DMS153 treated with DMSO at 0.1 percent for 48 hours (cell line): ENCODE results near the gene NEMP2.
"Not testable (repeated sequence)": the region's sequence is repeated elsewhere in the genome, so short reads cannot be mapped to it uniquely, and the experiment has no call there.

ENCODE experiments used
- DNase-seq: peaks from one replicate; lab custom pipeline; 2025; ENCODE audit not compliant: unreplicated experiment; lab: John Stamatoyannopoulos, UW

NEMP2 gene

DNA sequence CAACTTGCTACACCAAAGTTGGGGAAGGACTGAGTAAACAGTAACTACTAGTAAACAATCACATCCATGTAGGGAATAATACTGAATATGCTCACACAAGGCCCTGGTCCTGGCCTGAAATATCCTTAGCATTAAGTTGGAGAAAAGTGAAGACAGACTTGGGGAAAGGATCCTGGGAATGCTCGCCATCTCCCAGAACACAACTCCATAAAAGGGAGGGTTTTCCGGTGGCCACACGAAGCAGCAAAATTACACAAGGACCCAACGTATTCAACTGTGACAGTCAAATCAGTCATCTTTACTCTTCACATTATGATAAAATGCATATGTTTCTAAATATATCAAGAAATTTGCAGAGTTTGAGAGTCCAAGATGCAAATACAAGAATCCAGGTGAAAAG lies 7.3 kb downstream of the NEMP2 start:
- no peak for DNase-seq

DNA sequence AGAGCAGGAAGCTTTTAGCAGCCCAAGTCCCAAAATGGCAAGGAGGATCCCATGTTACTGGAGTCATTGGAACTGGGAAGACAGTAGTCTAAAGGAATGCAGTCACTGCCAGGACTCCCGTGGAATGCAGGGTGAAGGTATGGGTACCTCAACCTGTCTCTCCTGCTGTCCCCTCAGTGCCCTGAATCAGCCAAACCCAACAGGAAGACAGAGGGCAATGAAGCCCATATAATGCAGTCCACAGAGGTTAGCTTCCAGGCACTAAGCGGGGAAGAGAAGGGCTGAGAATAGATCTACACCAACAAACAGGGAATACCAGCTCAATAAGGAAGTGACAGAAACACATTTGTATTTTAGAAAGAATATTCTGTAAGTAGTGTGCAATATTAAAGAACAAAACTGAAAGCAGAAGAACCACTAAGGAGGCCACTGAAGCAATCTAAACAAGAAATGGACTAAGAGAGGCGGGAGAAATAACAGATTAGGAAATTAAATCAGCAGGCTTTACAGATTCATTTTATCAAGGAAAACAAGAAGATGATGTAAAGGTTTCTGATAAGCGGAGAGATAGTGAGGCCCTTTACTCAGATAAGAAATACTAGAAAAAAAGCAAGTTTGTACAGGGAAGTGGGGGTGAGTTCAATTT lies 8.3 kb downstream of the NEMP2 start:
- no peak for DNase-seq

- DNase-seq: no peak
Measured at GRCh38 chr2:190524928-190525327, 9.6 kb downstream of the NEMP2 start.

- no peak for DNase-seq
Measured at GRCh38 chr2:190519975-190520767, 14.4 kb downstream of the NEMP2 start.

GRCh38 chr2:190517468-190517867 lies 17.1 kb downstream of the NEMP2 start:
- DNase-seq: no peak

DNA sequence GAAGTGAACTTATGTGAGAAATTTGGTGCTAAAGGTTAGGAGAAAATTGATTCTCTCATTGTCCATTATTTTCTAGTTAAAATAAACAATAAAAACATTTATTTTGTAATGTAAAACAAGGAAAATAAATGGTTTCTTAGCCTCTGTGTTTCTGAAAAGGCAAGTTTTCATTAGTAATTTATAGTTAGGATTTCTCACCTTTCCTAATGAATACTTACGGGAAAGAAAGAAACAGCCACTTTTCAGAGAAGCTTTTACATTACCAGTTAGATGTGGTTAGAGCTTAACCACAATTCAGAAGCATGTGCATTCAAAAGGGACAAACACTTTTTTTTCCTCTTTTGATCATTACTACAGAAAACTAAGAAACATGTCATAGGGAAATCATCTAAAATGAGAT lies 18.8 kb downstream of the NEMP2 start:
- DNase-seq: no peak

GRCh38 chr2:190514676-190515075 lies 19.8 kb downstream of the NEMP2 start:
- no peak for DNase-seq

DNA sequence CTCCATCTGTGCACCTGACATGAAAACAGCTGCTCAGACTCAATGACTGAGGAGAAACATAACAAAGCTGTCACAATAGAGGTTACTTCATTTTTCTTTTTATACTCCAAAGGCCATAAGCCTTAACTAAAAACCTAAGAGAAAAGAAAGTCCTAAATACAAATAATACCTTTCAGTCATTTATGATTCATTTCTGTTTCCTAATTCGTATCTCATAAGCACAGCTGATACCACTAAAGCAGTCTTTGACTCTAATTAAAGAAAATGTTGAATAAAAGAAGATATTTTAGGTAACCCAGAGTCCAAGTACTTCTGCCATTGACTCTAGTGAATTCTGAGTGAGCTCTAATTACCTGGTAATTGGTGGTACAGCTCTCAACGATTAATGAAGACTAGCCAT lies 20.6 kb downstream of the NEMP2 start:
- DNase-seq: no peak

GRCh38 chr2:190512539-190513095 lies 21.9 kb downstream of the NEMP2 start:
- DNase-seq: no peak

DNA sequence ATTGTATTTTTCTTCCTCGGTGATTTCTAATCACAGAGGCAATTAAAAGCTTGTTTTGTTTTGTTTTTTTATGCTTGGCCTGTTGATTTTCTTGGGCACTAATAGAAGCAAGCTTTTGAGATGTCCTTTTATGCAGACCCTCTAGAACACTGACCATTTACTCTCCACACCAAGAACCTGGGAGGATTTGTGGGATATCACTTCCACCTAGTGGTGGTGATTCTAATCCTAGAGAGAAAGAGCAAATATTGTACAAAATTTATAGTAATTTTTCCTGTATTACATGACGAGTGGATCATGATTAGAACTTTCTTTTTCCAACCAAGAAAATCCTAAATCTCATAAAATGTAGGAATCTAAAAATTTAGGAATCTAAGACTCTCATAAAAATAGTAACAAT lies 23.4 kb downstream of the NEMP2 start:
- DNase-seq: no peak

- not testable (repeated sequence) for DNase-seq
Measured at GRCh38 chr2:190509895-190510294, 24.6 kb downstream of the NEMP2 start.

DNA sequence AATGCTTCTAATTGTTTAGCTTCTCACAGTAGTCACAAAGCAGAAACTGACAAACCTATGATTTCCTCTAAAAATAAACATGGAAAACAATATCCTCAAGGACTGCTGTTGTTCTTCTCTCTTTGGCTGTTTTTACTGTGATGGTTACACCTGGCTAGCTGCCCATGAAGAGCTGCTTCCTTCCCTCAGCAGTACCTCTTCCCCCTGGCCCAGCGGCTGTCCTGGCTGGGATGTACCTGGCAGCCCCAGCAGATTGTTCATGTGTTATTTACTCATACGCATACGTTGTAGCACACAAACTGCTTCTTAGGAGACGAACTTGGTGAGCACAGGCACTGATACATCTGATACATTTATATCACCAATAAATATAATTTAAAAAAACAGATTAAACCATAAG lies 27.4 kb downstream of the NEMP2 start:
- DNase-seq: peak; percentile 66

GRCh38 chr2:190506666-190507065 lies 27.9 kb downstream of the NEMP2 start:
- DNase-seq: peak; percentile 90

DNA sequence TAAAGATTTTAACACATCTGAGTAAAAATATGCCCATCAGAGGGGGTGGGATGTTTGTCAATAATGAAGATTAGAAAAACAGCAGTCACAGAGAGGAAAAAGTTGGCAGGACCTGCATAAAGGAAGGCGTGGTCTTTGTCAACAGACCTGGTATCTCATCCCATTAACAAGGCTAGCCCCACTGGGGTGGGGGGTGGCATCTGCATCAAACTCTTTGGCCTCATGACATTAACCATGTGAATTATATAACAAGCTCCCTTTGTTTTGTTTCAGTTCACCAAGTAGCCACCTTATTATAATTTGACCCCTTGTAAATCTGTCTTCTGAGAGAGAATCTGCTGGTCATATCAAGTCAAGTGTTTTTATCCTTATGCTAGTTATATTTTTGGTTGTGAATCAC lies 28.8 kb downstream of the NEMP2 start:
- DNase-seq: no peak

GRCh38 chr2:190504912-190505311 lies 29.6 kb downstream of the NEMP2 start:
- no peak for DNase-seq

DNA sequence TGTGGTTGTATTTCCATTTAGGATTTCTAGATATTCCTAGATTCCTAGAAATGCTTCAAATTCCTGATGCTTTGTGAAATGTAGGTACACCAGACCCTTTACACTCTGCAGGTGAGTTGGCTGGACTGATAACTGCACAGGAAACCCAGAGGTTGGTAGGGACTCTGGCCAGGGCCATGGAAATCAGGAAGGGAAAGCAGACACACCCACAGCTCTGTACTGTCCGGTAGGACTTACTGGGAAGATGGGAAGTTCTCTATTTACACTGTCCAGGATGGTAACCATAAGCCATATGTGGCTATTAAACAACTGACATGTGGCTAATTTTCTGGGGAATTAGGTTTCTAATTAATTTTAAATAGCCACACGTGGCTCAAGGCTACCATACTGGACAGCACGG lies 31.4 kb downstream of the NEMP2 start:
- no peak for DNase-seq

- DNase-seq: no peak
Measured at GRCh38 chr2:190501702-190502407, 32.7 kb downstream of the NEMP2 start.

GRCh38 chr2:190501231-190501630 lies 33.3 kb downstream of the NEMP2 start:
- DNase-seq: no peak

- DNase-seq: no peak
Measured at GRCh38 chr2:190500054-190500502, 34.4 kb downstream of the NEMP2 start.

- DNase-seq: no peak
Measured at GRCh38 chr2:190499273-190499672, 35.2 kb downstream of the NEMP2 start.

DNA sequence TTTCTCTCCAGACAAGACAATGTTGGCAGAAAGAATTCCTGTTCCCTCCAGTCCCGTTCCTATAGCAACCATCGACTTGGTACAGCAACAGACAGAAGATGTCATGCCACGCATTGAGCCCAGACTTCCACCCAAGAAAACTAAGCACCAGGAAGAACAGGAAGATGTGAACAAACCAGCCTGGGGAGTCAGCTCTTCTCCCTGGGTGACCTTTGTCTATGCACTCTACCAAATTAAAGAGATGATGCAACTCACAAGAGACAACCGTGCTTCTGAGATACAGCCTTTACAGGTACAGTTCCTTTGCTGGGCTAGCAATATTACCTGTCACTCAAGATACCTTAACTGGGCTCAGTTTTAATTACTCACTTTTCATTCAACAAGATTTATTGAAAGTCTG lies 37.1 kb downstream of the NEMP2 start:
- no peak for DNase-seq
